Neural crest cell (in vitro differentiated cells): ENCODE measurements around the gene OLIG1. TPM values are rescaled to one million over a fixed set of nuclear protein-coding genes. Genes with fewer than 3 reads are reported as not detected.

ENCODE experiments used
- DNase-seq: peaks from one replicate; pipeline ENCODE4 v3.0.0; 2021; ENCODE audit warnings: low read depth, mixed read lengths, low spot score
- H3K27ac Mint-ChIP-seq: one replicate; pipeline ENCODE4 v1.8.0; 2021; ENCODE audit warnings: mild to moderate bottlenecking, mixed read lengths; ENCODE audit not compliant: unreplicated experiment
- H3K27me3 Mint-ChIP-seq: 2 replicates; pipeline ENCODE4 v1.8.0; 2021; ENCODE audit warnings: low read depth, mild to moderate bottlenecking, mixed read lengths
- H3K36me3 Mint-ChIP-seq: 2 replicates; pipeline ENCODE4 v1.8.0; 2021; ENCODE audit warnings: low read depth, mild to moderate bottlenecking, mixed read lengths
- H3K4me1 Mint-ChIP-seq: 2 replicates; pipeline ENCODE4 v1.8.0; 2021; ENCODE audit warnings: mixed read lengths
- H3K4me3 Mint-ChIP-seq: one replicate; pipeline ENCODE4 v1.8.0; 2021; ENCODE audit warnings: mild to moderate bottlenecking, mixed read lengths
- H3K9me3 Mint-ChIP-seq: 2 replicates; pipeline ENCODE4 v1.8.0; 2021; ENCODE audit warnings: mixed read lengths
- long read RNA-seq: library from polyadenylated mRNA; unstranded; transcript quantifications from one replicate; pipeline ENCODE4 v2.0.0, GENCODE V29; 2020
- total RNA-seq: library from RNA; stranded (reverse); gene quantifications from 2 replicates; pipeline ENCODE4 v1.2.1, GENCODE V29; 2021
- TF ChIP-seq, protein P1 (sequence below): fragments of 200-600 bp; sonication (generic); conservative IDR thresholded peaks from 2 replicates; pipeline ENCODE4 v1.5.0; 2021; ENCODE audit warnings: antibody characterized with exemption, mild to moderate bottlenecking

Gene OLIG1, protein sequence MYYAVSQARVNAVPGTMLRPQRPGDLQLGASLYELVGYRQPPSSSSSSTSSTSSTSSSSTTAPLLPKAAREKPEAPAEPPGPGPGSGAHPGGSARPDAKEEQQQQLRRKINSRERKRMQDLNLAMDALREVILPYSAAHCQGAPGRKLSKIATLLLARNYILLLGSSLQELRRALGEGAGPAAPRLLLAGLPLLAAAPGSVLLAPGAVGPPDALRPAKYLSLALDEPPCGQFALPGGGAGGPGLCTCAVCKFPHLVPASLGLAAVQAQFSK
- 5.4 and 8.4 TPM in 2 replicates for total RNA-seq
- long read RNA-seq, result 0 reads

DNA sequence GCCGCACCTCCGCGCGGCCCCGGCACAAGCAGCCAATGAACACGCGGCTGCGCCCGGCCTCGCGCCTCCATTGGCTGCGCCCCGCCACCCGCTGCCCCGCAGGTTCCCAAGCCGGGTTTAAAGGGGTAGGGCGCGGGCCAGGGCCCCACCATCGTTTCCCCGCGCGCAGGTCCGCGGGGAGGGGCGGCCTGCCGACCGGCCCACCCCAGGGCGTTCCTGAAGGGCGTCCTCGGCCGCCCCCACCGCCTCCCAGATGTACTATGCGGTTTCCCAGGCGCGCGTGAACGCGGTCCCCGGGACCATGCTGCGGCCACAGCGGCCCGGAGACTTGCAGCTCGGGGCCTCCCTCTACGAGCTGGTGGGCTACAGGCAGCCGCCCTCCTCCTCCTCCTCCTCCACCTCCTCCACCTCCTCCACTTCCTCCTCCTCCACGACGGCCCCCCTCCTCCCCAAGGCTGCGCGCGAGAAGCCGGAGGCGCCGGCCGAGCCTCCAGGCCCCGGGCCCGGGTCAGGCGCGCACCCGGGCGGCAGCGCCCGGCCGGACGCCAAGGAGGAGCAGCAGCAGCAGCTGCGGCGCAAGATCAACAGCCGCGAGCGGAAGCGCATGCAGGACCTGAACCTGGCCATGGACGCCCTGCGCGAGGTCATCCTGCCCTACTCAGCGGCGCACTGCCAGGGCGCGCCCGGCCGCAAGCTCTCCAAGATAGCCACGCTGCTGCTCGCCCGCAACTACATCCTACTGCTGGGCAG lies at the start of gene OLIG1:
Gene OLIG1 (plus strand): TSS at position 148 of the 750 bp plus-strand sequence. CDS start 106 bp downstream, at position 254.
- no peaks in the 10 kb centered on the region for H3K9me3 Mint-ChIP-seq
- H3K4me3 Mint-ChIP-seq, result peak within 1 kb of the TSS; percentile 85
- DNase-seq, result peak; percentile 52
- TF ChIP-seq, protein P1, sequence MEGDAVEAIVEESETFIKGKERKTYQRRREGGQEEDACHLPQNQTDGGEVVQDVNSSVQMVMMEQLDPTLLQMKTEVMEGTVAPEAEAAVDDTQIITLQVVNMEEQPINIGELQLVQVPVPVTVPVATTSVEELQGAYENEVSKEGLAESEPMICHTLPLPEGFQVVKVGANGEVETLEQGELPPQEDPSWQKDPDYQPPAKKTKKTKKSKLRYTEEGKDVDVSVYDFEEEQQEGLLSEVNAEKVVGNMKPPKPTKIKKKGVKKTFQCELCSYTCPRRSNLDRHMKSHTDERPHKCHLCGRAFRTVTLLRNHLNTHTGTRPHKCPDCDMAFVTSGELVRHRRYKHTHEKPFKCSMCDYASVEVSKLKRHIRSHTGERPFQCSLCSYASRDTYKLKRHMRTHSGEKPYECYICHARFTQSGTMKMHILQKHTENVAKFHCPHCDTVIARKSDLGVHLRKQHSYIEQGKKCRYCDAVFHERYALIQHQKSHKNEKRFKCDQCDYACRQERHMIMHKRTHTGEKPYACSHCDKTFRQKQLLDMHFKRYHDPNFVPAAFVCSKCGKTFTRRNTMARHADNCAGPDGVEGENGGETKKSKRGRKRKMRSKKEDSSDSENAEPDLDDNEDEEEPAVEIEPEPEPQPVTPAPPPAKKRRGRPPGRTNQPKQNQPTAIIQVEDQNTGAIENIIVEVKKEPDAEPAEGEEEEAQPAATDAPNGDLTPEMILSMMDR, result no peak
- H3K4me1 Mint-ChIP-seq, result peaks cover 38% of the 10 kb centered on the region
- H3K27ac Mint-ChIP-seq, result no peak within 1 kb of the TSS
- H3K36me3 Mint-ChIP-seq, result no peaks in the 10 kb centered on the region
- peaks cover 75% of the 10 kb centered on the region for H3K27me3 Mint-ChIP-seq

DNA sequence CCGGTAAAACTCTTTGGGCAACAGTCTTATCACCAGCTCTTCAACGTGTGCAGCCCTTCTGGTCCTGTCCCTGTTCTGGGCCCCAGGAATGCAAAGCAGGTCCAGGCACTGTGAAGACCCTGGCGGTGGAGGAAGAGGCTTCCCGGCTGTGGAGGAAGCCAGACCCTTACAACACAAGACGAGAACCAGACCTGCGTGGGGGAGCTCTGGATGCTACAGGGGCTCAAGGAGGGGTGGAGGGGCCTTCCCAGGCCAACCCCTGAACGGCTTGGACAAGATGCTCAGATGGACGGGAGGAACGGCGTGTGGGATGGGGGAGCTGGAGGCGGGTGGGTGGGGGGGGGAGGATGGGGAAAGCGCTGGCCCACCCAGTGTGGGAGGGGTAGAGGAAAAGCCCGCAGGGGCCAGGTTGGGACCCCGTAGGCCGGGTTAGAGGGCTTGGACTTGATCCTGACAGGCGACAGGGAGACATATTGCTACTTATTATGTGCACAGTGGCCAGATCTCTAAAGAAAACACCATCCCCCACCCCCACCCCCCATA lies 49.3 kb upstream of the OLIG1 start:
- Mint-ChIP-seq H3K4me3 (peak overlapping the region; percentile 56), H3K36me3 (peaks cover 5% of the 10 kb centered on the region), H3K4me1 (peaks cover 37% of the 10 kb centered on the region), H3K9me3 (no peaks in the 10 kb centered on the region), H3K27ac (no peak overlapping the region), H3K27me3 (peaks cover 96% of the 10 kb centered on the region)
- DNase-seq, result no peak
- TF ChIP-seq, protein P1, result no peak

DNA sequence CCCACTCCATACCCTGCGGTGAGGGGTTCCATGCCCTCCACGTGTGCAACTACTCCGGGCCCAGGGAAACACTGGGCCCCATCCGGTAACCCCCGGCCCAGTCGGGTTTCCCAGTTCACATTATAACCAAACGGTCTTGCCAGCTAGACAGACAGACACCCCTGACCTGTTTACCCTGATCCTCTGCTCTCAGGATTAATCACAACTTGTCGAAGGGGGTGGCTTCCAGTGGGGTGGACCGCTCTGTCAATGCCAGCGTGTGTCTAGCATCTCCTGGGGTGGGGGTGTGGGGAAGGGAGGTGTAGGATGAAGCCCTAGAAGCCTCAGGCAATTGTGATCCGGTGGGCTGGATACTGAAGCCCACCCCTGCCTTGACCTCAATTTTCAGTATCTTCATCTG lies 48.8 kb upstream of the OLIG1 start:
- Mint-ChIP-seq H3K9me3 (no peaks in the 10 kb centered on the region), H3K4me1 (peaks cover 42% of the 10 kb centered on the region), H3K27me3 (peaks cover 96% of the 10 kb centered on the region), H3K36me3 (peaks cover 5% of the 10 kb centered on the region), H3K27ac (no peak overlapping the region), H3K4me3 (no peak overlapping the region)
- no peak for DNase-seq
- TF ChIP-seq, protein P1, result no peak

DNA sequence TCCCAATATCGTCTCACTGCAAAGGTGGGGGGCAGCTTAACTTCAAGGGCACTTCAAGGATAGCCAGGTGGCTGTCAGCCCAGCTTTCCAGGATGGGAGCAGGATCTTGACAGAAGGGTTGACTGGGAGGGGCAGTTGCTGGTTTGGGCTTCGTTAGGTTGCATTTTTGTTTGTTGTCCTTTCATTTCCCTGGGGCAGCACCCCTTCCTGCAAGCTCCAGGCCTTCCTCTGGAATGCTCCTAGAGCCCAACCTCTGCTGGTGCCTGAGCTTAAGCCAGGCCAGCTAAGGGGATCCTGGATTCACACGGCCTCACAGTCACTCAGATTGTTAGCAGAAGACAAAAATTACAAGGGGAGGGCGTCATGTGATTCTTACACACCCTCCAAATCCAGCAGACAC lies 48.3 kb upstream of the OLIG1 start:
- no peaks in the 10 kb centered on the region for H3K9me3 Mint-ChIP-seq
- peak overlapping the region; percentile 76 for H3K4me3 Mint-ChIP-seq
- TF ChIP-seq, protein P1, result no peak
- H3K27ac Mint-ChIP-seq, result no peak overlapping the region
- no peak for DNase-seq
- peaks cover 5% of the 10 kb centered on the region for H3K36me3 Mint-ChIP-seq
- peaks cover 96% of the 10 kb centered on the region for H3K27me3 Mint-ChIP-seq
- H3K4me1 Mint-ChIP-seq, result peaks cover 47% of the 10 kb centered on the region

DNA sequence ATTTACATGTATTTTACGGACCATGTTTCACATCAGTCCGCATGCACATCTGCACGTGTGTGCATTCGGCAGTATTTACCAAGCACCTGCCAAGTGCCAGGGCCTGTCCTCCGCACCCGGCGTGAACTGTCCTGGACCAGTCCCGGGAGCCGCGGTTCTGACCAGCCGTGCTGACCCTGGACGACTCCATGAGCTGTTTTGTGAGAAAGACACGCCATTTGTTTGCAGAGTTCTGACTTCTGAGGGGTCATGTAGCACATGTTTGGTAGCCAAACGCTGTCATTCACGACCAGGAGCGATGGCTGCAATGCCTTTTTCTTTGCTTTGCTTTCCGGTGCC lies 47.5 kb upstream of the OLIG1 start:
- peak overlapping the region; percentile 76 for H3K4me3 Mint-ChIP-seq
- TF ChIP-seq, protein P1, result no peak

More for the DNA sequence above, 47.5 kb upstream of the OLIG1 start:
- no peak for DNase-seq
- Mint-ChIP-seq H3K27me3 (peaks cover 94% of the 10 kb centered on the region), H3K9me3 (no peaks in the 10 kb centered on the region), H3K36me3 (peaks cover 5% of the 10 kb centered on the region), H3K27ac (no peak overlapping the region), H3K4me1 (peaks cover 50% of the 10 kb centered on the region)
